Natural killer cell (primary cell): ENCODE data around the gene TTLL11. TPM values are rescaled to one million over a fixed set of nuclear protein-coding genes. Genes with fewer than 3 reads are reported as not detected.

ENCODE experiments used
- ATAC-seq, 3 donors: fragments of 150-1000 bp in 2 of 3; fragments of 200-7000 bp in 1 of 3; cut with Tn5 transposase; 1 replicate in 1 of 3; 2 replicates in 2 of 3; pipeline ENCODE4 v1.10.0; 2021; ENCODE audit warnings: mild to moderate bottlenecking in 2 of 3, moderate library complexity in 2 of 3
- DNase-seq, 2 donors: peaks; one replicate each; pipeline versions ENCODE4 v3.0.0 to v3.0.0-alpha.2; 2013 to 2021; ENCODE audit warnings: mixed read lengths in 1 of 2
- H3K27ac ChIP-seq: one replicate; pipeline ENCODE4 v1.5.1; 2013; ENCODE audit warnings: mild to moderate bottlenecking, low read length
- H3K27me3 ChIP-seq: one replicate; pipeline ENCODE4 v1.6.1; 2013; ENCODE audit warnings: low read length; ENCODE audit not compliant: control insufficient read depth, insufficient read depth
- H3K36me3 ChIP-seq: one replicate; pipeline ENCODE4 v1.6.1; 2013; ENCODE audit warnings: low read length; ENCODE audit not compliant: control insufficient read depth, insufficient read depth
- H3K4me1 ChIP-seq: one replicate; pipeline ENCODE4 v1.6.1; 2013; ENCODE audit warnings: low read length; ENCODE audit not compliant: control insufficient read depth, insufficient read depth
- H3K4me3 ChIP-seq: one replicate; pipeline ENCODE4 v1.5.1; 2013; ENCODE audit warnings: low read length
- H3K9me3 ChIP-seq: one replicate; pipeline ENCODE4 v1.6.1; 2013; ENCODE audit warnings: low read length; ENCODE audit not compliant: control insufficient read depth, insufficient read depth
- H3K27ac Mint-ChIP-seq, 2 donors: one replicate each; pipeline ENCODE4 v1.8.0; 2022; ENCODE audit warnings: mild to moderate bottlenecking in 2 of 2, mixed read lengths in 2 of 2, moderate library complexity in 1 of 2
- H3K27me3 Mint-ChIP-seq, 2 donors: one replicate each; pipeline ENCODE4 v1.8.0; 2022; ENCODE audit warnings: low read depth in 2 of 2, mixed read lengths in 2 of 2
- H3K36me3 Mint-ChIP-seq: one replicate; pipeline ENCODE4 v1.8.0; 2022; ENCODE audit warnings: mixed read lengths
- H3K4me1 Mint-ChIP-seq, 2 donors: one replicate each; pipeline ENCODE4 v1.8.0; 2022; ENCODE audit warnings: mixed read lengths in 2 of 2
- H3K4me3 Mint-ChIP-seq: one replicate; pipeline ENCODE4 v1.8.0; 2022; ENCODE audit warnings: mild to moderate bottlenecking, moderate library complexity, mixed read lengths
- H3K9me3 Mint-ChIP-seq, 2 donors: one replicate each; pipeline ENCODE4 v1.8.0; 2022; ENCODE audit warnings: mixed read lengths in 2 of 2
- CTCF ChIP-seq: fragments of 200-600 bp; IDR thresholded peaks from one replicate; pipeline ENCODE4 v1.8.0; 2022; ENCODE audit warnings: antibody characterized with exemption
- WGBS: methylation state at CpG from one replicate; pipeline ENCODE4 v1.1.7; 2013; ENCODE audit warnings: missing lambda C conversion rate; ENCODE audit not compliant: insufficient coverage; 5-methylcytosine and 5-hydroxymethylcytosine counted together
- intact Hi-C: fragments of 100-400 bp; cut with micrococcal nuclease; formaldehyde crosslinking; loops from one replicate; pipeline ENCODE4 v1.14.2; 2022
- total RNA-seq, 4 donors: library from RNA; stranded (reverse); fragments of 120-200 nt in 1 of 4; gene quantifications; one replicate each; pipeline versions ENCODE4 v1.2.3 to v1.2.4, GENCODE V29; 2013 to 2022

The TTLL11 gene
- total RNA-seq, 3 donors from 2014 or later (not counting 1 experiment from before 2014, with no cell fraction given): 3.4 to 4.6 (median 3.6) TPM

DNA sequence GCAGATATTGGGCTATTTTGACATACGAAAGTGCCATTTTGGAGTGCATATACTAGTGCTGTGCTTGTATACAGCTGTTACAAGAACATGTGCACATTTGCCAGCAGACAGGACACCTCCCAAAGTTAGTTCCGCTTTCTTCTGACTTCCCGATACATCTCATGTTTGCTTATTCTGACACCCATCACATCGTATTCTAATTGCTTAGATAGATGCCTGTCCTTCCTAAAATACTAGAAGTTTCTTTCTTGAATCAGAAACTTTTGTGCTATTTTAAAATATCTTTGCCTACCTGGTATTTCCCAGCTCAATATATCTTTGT is 177.8 kb downstream of the TTLL11 start:
- no peak for TF ChIP-seq CTCF
- H3K4me1 ChIP-seq: no peaks in the 10 kb centered on the region
- Mint-ChIP-seq H3K4me1 (no peaks in the 10 kb centered on the region), H3K36me3 (no peaks in the 10 kb centered on the region), H3K4me3 (no peak overlapping the region), H3K27ac (no peak overlapping the region), H3K9me3 (no peaks in the 10 kb centered on the region), H3K27me3 (peaks cover 0 to 3% of the 10 kb centered on the region in 2 donors)
- intact Hi-C loops: no loop called here
- 85% methylated on average over 3 of the region's 4 CpGs for WGBS
- H3K27me3 ChIP-seq: no peaks in the 10 kb centered on the region
- no peak for ATAC-seq
- DNase-seq: no peak
- H3K9me3 ChIP-seq: no peaks in the 10 kb centered on the region
- H3K27ac ChIP-seq: no peak overlapping the region
- H3K4me3 ChIP-seq: no peak overlapping the region
- H3K36me3 ChIP-seq: no peaks in the 10 kb centered on the region

DNA sequence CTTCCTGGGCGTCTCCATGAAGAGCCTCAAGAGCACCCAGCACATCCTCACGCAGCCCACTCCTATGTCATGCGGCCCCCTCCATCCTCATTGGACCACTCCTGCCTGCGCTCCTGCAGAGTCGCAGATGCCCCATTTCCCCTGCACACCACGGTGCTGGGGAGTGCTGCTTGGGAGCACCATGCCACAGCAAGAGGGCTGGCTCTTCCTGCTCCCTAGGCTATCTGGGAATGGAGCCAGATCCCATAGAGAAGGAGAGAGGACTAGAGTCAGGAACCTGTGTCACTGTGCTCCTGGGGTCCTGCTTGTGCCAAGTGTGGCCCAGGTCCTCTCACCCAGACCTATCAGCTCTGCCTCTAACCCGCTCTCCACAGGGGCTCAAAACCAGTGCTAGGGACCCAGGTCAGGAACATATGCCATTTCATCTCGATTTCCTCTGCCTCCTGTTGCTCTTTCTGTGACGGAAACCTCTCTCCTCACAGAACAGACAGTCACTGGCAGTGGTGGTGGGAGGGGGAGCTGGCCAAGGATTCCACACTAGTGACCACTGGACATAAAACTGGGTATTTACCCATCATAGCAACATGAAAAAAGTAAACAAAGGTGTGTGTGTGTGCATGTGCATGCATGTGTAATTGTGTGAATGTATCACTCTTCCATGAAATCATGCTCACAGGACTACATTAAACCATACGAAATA is 178.4 kb downstream of the TTLL11 start:
- H3K36me3 Mint-ChIP-seq: no peaks in the 10 kb centered on the region

DNA sequence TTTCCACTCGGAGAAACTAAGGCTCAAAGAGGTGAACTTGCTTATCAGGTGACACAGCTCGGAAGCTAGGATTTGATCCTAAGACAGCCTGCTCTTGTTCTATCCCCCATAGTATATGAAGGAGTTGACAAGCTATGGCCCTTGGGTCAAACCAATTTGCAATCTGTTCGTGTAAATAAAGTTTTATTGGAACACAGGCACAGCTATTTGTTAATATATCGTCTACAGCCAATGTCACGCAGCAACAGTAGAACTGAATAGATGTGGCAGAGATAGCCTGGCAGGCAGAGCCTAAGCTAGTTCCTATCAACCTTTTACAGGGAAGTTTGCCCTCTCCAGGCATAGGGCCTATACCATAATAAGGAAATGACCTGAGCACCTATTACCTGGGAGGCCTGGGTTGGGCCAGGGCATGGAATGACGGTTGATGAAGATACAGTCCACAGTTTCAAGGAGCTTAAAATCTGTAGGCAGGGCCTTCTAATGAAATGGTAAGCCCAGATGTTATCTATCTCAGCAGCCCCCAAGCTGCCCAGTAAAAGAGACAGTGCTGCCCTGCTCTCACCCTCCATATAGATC is 179.0 kb downstream of the TTLL11 start:
- no peaks in the 10 kb centered on the region for H3K4me1 Mint-ChIP-seq
- H3K36me3 Mint-ChIP-seq: no peaks in the 10 kb centered on the region
- 96% methylated on average over 6 of the region's 6 CpGs for WGBS
- TF ChIP-seq CTCF: no peak
- no peak for DNase-seq
- H3K27me3 Mint-ChIP-seq: peaks cover 0 to 6% of the 10 kb centered on the region in 2 donors
- Histone ChIP-seq H3K4me1 (no peaks in the 10 kb centered on the region), H3K36me3 (no peaks in the 10 kb centered on the region), H3K9me3 (no peaks in the 10 kb centered on the region), H3K4me3 (no peak overlapping the region), H3K27ac (no peak overlapping the region), H3K27me3 (no peaks in the 10 kb centered on the region)
- ATAC-seq: no peak
- H3K4me3 Mint-ChIP-seq: no peak overlapping the region
- intact Hi-C loops: no loop called here
- no peak overlapping the region for H3K27ac Mint-ChIP-seq
- H3K9me3 Mint-ChIP-seq: no peaks in the 10 kb centered on the region

More for the DNA sequence above, 178.4 kb downstream of the TTLL11 start:
- no peaks in the 10 kb centered on the region for H3K4me1 ChIP-seq
- no peak for TF ChIP-seq CTCF
- no peak overlapping the region for H3K4me3 ChIP-seq
- no peaks in the 10 kb centered on the region for H3K36me3 ChIP-seq
- H3K9me3 ChIP-seq: no peaks in the 10 kb centered on the region
- whole genome bisulfite sequencing: 96% methylated on average over 8 of the region's 10 CpGs
- H3K27ac ChIP-seq: no peak overlapping the region
- Mint-ChIP-seq H3K4me3 (no peak overlapping the region), H3K4me1 (no peaks in the 10 kb centered on the region), H3K9me3 (no peaks in the 10 kb centered on the region), H3K27ac (no peak overlapping the region), H3K27me3 (peaks cover 0 to 4% of the 10 kb centered on the region in 2 donors)
- intact Hi-C loops: no loop called here
- no peak for DNase-seq
- no peaks in the 10 kb centered on the region for H3K27me3 ChIP-seq
- ATAC-seq: peak in 1 of 3 donors; percentile 41
